NCI-H774 (cell line): ENCODE results near the gene ZNF101.

Experiments
- DNase-seq: peaks from one replicate; lab custom pipeline; 2025; lab: John Stamatoyannopoulos, UW

The ZNF101 gene

DNA sequence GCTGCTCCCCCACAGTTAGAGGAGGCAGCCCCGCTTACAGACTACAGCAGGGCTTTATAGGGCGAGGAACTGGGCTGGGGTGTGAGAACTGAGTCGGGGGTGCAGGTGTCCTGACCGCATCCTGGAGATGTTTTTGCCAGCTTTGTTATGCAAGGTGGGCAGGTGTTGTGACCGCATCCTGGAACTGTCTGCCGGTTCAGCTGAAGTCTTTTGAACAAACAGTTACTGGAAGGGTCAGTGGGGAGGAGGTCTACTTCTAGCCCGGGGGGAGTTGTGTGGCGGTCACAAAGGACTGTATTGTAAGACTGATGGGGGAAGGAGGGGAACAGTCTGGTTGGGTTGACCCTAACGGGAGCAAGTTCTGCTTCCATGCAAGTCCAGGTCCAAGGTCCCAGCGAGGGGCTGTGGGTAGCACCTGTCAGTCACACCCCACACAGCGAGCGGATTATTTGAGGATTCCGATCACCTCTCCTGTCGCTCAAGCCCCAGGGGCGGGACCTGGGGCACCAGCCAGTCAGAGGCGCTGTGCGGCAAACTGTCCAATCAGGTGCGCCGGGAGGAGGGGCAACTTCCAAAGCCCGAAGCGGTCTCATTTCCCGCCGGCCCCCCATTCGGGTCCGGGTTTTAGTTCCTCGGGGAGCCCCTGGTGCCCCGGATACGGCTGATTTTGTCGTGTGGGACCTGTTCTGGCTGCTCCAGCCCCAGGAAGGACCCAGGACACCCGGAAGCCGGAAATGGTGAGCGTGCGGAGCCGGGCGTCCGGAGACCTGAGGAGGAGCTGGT lies at the start of gene ZNF101:
Gene ZNF101, plus strand, starts transcription at position 610 of the 783 bp plus-strand sequence. Its CDS starts 125 bp downstream, at position 735.
- peak; percentile 92 for DNase-seq

DNA sequence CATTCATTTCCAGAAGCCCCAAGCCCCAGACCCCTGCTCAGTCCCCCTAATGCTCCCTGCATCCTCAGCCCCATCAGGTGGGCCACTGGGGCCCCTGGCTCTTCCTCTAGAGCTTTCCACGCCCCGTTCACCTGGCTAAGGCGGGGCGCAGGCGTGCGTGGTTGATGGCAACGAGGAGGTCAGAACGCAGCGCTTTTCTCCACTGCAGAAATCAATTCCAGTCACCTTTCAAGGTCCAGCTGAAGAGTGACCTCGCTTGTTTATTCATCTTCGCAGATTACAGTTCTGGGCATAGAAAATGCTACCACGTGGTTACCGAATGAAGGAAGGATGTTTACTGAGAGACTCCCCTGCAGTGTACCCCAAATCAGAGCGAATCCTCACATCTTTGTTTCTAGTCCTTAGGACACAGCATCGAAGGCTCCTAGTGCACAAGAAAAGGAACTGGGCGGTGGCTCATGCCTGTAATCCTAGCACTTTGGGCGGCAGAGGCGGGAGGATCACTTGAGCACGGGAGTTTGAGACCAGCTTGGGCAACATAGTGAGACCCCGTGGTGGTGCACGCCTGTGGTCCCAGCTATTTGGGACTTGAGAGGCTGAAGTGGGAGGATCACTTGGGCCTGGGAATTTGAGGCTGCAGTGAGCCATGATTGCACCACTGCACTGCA lies 49.3 kb upstream of the ZNF101 start:
- no peak for DNase-seq

DNA sequence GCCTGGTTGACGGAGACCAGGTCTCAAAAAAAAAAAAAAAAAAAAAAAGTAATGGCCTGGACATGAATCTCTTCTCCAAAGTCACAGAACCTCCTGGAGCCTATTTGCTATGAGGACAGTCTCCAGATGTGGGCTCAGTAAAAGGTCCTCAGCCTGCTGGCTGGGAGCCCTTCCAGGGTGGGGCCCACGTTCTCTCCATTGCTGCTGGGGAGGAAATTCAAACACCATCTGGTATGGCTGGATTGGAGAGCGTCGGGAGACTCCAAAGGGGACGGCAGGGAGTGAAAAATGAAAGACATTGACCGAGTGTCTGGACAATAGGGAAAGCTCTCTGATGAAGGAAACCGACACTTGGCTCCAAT lies 48.8 kb upstream of the ZNF101 start:
- no peak for DNase-seq

DNA sequence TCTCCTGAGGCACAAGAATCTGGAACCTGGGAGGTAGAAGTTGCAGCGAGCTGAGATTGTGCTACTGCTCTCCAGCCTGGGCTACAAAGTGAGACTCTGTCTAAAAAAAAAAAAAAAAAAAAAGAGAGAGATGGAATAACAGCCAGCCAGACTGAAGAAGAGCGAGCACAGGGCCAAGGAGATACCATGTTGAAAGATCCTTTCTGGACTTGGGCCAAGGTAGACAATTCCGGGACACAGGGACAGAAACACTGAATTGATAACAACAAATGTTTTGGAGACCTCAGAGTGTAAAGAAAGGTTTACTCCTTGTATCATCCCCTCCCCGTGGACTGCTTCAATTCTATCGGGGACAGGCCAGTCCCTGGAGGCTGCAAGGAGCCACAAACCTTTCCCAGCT lies 45.3 kb upstream of the ZNF101 start:
- no peak for DNase-seq

DNA sequence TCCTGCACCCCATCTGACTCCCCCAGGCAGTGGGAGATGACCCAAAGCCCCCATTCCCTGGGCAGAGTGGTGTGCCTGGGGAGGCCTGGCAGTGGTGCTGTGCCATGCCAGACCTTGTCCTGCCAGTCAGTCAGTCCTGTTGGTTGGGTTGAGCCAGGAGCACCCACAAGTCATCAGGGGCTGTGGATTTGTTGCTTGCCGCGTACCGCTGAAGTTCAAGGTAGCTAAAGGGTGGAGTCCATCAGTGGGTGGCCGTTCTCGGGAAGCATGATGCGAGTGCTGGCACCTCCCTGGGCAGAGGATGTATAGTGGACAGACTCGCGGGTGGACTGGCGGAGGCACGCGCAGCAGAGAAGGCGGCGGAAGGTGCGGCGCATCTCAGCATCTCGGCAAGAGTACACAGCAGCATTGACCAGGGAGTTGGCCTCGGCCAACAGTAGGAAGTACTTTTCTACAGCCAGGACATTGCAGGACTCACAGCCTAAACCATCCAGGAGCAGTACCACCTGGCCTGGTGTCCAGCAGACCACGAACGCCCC lies 44.5 kb upstream of the ZNF101 start:
- no peak for DNase-seq

DNA sequence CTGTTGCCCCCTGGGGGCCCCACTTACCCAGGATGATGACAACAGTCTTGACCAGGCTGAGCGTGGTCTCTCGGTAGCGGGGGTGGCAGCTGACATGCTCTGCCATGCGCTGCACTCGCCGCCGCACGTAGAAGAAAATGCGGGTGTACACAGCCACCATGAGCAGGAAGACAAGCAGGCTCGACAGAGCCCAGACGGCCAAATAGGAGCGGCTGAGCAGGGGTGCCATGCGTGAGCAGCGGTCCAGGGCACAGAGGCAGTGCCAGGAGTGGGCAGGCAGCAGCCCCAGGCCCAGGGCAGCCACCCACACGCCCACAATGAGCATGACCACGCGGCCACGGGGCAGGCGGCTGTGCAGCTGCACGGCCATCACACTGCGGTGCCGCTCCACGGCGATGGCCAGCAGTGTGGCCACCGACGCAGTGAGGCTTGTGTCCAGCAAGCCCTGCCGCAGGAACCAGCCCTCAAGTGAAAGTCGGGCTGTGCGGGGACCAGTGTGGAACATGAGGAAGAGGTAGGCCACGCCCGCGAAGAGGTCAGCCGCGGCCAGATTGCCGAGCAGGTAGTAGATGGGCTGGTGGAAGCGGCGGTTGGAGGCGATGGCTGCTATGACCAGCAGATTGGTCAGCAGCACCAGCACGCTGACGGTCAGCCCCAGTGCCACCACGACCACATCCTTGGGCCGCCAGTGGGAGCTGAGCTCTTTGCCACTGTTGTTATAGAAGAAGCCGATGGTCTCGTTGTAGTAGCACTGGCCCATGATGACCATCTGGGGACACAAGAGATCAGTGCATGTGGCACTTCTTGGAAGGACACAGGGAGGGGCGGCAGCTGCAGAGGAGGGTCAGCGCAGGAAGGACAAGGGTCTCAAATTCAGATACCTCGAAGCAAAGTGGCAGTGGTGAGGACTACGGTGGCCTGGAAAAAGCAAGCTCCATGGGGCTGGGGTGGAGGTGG lies 41.8 kb upstream of the ZNF101 start:
- DNase-seq = no peak

DNA sequence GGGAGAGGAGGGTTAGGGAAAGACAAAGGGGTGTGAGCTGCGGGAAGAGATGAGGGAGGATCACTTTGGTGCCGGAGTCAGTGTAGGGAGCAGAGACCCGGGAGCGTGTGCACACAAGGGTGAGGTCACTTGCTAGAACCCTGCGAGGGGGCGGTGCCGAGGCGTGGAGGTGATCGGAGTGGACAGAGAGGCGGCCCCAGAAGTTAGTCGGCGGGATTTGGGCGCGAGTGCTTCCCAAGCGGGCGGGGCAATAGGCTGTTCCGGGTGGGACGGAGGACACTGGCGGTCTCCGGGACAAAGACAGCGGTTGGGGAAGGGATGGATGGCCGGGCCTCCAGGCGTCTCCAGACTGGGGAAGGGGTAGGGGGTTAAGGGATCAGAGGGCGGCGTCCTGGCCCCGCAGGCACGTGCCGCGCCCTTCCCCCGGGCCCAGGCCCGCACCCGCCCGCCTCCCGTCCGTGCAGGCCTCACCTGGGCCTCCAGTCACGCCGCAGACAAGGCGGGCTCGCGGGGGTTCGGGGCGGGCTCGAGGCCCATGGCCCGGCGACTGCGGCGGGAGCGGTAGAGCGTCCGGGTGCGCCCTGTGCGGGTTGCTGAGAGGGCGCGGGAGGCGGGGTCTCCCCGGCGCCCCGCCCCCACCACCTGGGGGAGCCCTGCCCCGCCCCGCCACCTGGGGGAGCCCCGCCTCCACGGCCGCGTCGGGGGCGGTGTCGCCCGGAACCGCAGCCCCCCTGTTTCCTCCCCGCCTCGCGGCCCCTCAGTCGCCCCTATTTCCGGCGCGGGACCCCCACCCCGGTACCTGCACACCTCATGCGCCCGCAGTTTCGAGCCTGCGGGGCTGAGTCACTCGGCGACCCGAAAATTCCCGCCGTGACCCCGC lies 40.8 kb upstream of the ZNF101 start, which contains the start of gene LPAR2:
Gene LPAR2, minus strand, starts transcription at position 600 of the 880 bp plus-strand sequence. CDS start 945 bp downstream, outside the sequence.
- DNase-seq = peak; percentile 69

DNA sequence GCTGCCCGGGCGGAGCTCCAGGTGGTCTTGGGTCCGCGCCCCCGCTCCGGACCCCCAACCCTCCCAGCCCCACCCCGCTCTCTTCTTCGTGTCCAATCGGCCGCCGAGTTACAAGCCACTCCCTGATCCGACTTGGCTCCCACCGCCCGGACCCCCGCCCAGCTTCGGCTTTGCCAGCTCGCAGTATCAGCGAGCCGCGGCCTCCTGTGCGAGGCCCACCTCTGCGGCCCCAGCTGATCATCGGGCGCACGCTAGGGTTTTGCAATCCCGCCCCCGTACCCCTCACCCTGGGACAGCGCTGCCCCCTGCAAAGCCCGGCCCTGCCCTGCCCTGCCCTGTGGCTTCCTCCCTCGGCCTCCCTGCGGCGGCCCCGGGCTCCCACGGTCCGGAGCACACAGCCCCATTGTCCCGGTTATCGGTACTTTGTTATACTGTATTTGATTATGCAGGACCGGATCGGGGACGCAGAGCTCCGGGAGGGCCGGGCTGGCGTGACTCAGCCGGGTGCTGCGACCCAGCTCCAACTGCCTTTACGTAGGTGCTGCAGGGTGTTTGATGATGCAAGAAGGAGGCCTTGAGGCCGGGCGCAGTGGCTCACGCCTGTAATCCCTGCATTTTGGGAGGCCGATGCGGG lies 40.0 kb upstream of the ZNF101 start:
- peak; percentile 42 for DNase-seq

DNA sequence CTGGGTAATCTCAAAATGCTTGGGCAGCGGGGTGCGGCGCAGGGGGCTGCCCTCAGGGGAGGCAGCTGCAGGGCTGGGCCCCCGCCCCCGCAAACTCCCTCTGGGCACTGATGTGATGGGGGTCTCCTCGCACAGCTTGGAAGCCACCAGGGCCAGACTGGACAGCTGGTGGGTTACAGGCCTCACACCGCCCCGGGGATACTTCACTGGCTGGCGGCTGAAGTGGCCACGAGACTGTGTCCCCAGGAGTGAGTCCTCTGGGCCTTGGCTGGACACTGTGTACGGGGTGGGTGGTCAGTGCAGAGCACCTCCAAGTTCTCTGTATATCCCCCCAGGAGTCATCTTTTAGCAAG lies 38.6 kb upstream of the ZNF101 start:
- no peak for DNase-seq

DNA sequence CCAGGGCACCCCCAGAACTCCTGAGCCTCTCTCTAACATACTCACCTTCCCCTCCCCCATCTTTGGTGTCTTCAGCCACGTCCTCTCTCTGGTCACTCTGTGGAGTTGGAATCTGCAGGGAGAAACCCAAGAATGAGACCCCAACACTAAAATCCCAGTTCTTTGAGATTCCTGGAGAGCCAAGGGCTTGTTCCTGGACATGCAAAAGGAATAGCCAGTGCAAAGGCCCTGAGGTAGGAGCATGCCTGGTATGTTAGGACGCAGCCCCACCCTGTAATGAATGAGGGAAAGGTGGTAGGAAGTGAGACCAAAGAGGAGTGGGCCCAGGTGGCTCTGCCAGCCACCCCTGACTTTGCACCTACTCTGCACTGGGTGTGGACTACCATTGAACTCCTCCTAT lies 38.2 kb upstream of the ZNF101 start:
- DNase-seq = no peak

DNA sequence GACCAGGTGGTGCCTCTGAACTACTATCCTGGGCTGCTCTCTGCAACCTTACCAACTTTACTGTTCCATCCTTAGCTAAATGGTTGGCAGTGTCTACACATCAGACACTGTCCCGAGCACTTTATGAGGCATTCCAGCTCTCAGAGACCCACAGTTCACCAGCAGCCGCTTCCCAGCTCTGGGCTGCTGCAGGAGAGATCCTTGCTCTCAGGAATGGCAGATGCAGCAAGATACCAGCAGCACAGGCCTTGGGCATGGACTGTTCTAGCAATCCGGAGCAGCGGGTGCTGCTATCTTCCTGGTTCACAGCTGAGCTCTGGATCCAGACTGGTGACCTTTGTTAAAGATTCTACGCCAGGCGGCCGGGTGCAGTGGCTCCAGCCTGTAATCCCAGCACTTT lies 37.3 kb upstream of the ZNF101 start:
- DNase-seq = no peak

DNA sequence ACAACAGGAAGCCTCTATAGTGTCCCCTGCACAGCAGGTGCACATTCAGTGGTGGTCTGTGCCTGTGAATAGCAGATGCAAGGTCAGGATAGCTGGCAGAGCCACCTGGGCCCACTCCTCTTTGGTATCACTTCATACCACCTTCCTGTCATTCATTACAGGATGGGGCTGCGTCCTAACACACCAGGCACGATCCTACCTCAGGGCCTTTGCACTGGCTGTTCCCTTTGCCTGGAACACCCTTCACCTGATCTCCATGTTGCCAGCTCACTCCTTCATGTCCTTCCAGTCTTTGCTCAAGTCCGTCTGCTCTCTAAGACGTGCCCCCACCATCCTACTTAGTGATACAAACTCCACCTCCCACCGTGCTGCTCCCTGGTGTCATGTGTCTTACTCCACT lies 36.0 kb upstream of the ZNF101 start:
- DNase-seq = no peak

DNA sequence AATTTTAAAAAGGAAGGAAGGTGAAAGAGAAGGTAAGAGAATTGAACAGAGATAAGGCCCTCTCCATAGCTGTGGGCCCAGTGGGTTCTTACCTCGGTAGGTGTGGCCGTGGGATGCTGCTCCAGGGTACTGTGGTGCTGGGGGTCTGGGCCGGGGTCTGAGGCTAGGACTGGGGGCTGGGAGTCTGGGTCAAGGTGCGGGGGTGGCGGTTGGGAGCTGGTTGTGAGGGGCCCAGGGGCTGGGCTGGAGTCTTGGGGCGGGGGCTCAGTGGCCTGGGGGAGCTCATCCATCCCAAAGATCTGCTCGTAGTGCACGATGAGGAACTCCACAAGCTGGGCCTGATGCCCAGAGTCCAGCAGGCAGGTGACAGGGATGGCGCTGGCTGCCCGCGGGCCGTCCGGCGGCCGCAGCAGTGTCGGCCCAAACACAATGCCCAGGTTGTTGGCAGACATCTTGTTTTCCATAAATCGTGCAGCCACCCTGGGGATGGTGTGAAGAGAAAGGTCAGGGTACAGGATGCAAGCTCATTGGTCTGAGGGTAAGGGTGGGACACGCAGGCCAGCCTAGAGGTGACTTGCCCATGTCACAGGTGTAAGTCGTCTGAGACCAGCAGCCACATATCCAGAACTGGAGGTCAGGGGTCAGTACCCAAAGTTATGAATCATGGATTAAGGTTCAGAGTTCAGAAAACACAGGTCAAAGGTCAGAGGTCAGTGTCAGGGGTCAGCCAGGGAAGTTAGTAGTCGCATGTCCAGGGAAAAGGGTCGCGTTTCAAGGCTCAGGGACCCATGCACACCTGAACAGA lies 34.7 kb upstream of the ZNF101 start:
- no peak for DNase-seq

DNA sequence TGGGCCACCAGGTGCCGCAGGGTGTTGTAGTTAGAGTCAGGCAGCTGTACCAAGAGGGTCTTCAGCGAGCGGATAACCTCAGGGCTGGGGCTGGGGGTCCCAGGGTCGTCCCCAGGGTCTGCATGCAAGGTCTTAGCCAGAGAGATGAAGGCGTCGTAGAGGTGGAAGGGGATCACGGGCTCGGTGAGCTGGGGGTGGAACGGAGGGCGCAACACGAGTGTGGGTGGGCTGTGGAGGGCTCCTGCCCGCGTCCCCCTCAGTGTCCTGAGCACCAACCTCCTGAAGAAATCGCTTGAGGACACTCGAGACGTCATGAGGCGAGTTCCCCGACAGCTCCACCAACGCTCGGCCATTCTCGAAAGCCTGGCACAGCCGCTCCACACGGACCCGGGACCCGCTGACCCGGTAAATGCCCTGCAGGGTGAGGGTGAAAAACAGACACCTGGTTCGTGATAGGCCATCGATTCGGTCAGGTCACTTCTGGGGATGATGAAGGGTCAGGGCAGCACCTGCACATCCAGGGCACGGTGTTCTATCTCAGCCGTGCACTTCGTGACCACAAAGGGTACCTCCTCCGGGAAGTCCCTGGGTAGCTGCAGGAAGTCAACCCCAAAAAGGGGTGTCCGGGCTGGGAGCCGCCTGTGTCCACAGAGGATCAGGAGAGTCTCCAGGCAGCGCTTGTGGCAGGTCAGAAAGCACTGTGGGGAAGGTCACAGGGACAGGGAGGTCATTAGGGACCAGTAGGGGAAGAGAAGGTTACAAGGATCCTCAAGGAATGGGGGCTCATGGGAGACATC lies 33.9 kb upstream of the ZNF101 start:
- no peak for DNase-seq

DNA sequence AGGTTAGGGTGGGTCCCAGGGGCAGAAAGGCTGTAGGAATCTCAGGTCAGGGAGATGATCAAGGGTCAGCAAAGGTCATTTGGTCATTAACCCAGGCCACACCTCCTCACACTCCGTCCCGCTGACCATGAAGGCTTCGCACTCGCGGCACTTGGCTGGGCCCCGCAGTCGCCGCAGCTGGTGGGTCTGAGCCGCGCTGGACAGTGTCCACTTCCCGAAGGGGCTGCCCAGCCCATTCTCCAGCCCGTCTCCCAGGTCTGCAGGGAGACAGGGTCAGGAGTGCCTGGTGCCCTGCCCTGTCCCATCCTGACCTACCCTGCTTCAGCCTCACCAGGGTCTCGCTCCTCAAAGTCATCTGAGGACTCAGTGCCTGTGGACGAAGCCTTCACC lies 33.3 kb upstream of the ZNF101 start:
- no peak for DNase-seq

DNA sequence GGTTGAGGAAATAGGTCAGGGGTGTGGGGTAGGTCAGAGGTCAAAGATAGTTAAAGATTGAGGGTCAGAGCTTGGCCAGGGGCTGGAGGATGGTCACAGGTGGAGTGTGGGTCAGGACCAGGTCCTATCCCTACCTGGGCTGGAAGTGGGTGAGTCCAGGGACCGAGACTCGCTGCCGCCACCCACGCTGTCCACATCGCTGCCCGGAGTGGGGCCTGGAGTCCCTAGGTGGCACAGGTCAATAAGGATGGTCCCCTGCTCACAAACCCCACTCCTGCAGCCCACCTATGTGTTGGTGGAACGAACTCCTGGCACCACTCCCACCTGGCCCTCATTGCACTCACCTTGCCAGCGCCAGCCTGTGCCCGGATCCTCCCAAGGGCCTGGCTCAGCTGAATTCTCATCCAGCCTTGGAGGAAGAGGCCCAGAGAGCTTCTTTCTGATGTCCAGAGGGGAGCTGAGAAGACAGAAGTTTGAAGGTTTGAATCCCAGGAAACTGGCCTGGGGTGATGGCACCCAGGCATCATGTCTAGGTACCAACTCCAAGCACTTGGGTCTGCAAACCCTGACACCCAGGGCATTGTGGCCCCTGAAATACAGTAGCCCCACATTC lies 32.0 kb upstream of the ZNF101 start:
- DNase-seq = no peak

DNA sequence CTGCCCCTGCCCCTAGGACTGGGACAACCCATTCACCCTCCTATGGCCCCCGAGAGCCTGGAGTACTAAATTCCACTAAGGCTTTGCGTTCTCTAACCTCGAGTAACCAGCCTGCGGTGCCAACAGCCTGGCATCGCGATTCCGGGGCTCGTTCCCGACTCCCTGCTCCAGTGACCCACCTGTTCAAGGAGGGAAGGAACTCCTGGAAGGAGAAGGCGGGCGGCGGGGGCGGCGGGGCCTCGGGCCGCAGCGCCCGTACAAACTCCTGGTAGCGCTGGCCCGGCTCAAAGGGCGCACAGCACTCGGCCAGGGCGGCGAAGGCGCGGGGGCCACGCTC lies 31.5 kb upstream of the ZNF101 start:
- DNase-seq = no peak

DNA sequence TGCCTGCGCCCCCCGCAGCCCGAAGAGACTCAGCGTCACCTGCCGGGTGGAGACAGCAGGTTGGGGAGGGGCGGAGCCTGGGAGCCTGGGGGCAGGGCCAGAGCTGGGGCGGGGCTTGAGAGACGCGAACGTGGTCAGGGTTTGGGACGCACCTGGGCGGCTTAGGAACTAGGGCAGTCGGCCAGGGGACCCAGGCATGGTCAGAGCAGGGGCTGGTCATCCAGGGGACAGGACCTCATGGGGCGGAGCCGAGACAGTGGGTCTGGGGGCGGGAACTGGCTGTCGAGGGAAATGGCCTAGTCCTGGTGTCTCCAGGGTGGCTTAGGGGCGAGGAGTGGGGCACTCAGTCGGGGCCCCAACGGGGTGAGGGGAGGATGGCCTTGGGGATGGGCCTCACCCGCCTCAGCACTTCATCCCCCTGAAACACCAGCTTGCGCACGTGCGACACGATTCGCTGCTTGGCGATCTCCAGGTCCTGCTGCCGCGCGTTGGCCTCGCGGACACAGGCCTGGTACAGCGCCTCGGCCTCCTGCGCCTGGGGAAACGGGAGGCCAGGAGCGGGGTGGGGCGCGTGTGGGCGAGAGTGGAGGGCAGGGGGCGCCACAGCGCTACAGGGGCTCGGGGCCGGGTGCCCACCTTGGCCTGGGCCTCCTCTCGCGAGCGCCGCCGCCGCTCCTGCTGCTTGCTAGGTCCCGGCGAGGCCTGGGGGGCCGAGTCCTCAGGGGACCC lies 31.0 kb upstream of the ZNF101 start:
- DNase-seq = no peak
